Colon (tissue), 2 donors: ENCODE measurements around the gene RAB6B.

Experiments
- FAIRE-seq: peaks from 2 replicates; lab custom pipeline; 2012; peaks lifted over from hg19 to GRCh38; lab: Jason Lieb, UNC
- donor health status: control.
- donor health status: control.

Gene RAB6B

GRCh38 chr3:133930341-133930933 lies 34.8 kb upstream of the RAB6B start:
- FAIRE-seq = no peak

GRCh38 chr3:133928903-133929607 lies 33.4 kb upstream of the RAB6B start:
- FAIRE-seq = no peak

- no peak for FAIRE-seq
Observed at GRCh38 chr3:133928136-133928893, 32.6 kb upstream of the RAB6B start.

- FAIRE-seq = no peak
Observed at GRCh38 chr3:133927540-133928066, 31.9 kb upstream of the RAB6B start.

GRCh38 chr3:133926736-133927539 lies 31.3 kb upstream of the RAB6B start:
- no peak for FAIRE-seq

- no peak for FAIRE-seq
Observed at GRCh38 chr3:133925960-133926735, 30.5 kb upstream of the RAB6B start.

- FAIRE-seq = no peak
Observed at GRCh38 chr3:133924041-133924440, 28.4 kb upstream of the RAB6B start.

GRCh38 chr3:133921592-133921991 lies 25.9 kb upstream of the RAB6B start:
- no peak for FAIRE-seq

- FAIRE-seq = no peak
Observed at GRCh38 chr3:133917144-133917543, 21.5 kb upstream of the RAB6B start.

GRCh38 chr3:133915685-133916658 lies 20.3 kb upstream of the RAB6B start:
- FAIRE-seq = no peak

GRCh38 chr3:133914839-133915600 lies 19.3 kb upstream of the RAB6B start:
- no peak for FAIRE-seq

- FAIRE-seq = no peak
Observed at GRCh38 chr3:133910422-133910821, 14.7 kb upstream of the RAB6B start.

- no peak for FAIRE-seq
Observed at GRCh38 chr3:133905376-133905775, 9.7 kb upstream of the RAB6B start.

- FAIRE-seq = no peak
Observed at GRCh38 chr3:133901847-133902246, 6.2 kb upstream of the RAB6B start.

GRCh38 chr3:133901083-133901482 lies 5.4 kb upstream of the RAB6B start:
- FAIRE-seq = no peak

- FAIRE-seq = no peak
Observed at GRCh38 chr3:133899311-133899710, 3.6 kb upstream of the RAB6B start.

- no peak for FAIRE-seq
Observed at GRCh38 chr3:133897547-133897946, 1.9 kb upstream of the RAB6B start.

GRCh38 chr3:133896002-133896761 lies 500 bp upstream of the RAB6B start:
- no peak for FAIRE-seq
